DND-41 (cell line): ENCODE data around the gene ARID3A.

ENCODE experiments used
- EZH2 ChIP-seq: IDR thresholded peaks from 3 replicates; pipeline ENCODE4 v1.6.1; 2012; ENCODE audit warnings: borderline replicate concordance, low read depth, mild to moderate bottlenecking, moderate library complexity, low read length, inconsistent platforms; ENCODE audit not compliant: severe bottlenecking
- TF ChIP-seq, protein P1 (sequence below): IDR thresholded peaks from 2 replicates; pipeline ENCODE4 v1.5.1; 2012; ENCODE audit warnings: borderline replicate concordance, low read length, moderate library complexity, mild to moderate bottlenecking; ENCODE audit not compliant: poor library complexity, severe bottlenecking; ENCODE audit errors: extremely low read depth

DNA sequence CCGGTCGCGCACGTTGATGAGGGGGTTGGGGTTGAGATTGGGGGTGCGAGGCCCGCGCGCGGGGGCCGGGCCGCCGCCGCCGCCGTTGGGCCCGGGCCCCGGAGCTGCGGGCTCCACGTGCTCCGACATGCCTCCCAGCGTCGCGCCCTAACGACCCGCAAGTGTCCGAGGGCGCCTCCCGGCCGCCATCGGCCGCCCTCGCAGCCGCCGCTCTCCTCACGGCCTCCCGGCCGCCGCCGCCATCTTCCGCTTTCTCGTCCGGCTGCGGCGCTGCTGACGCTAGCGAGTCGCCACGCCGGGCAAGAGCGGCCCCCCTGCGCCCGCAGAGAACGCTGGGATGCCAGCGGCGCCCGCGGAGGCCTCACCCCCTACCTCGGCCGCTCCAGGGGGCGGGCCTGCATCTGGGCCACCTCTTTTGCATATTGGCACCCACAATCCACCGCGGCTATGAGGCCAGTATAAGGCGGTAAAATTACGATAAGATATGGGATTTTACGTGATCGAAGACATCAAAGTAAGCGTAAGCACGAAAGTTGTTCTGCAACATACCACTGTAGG lies 95.1 kb downstream of the ARID3A start, which contains the start of gene TMEM259:
- TF ChIP-seq, protein P1, sequence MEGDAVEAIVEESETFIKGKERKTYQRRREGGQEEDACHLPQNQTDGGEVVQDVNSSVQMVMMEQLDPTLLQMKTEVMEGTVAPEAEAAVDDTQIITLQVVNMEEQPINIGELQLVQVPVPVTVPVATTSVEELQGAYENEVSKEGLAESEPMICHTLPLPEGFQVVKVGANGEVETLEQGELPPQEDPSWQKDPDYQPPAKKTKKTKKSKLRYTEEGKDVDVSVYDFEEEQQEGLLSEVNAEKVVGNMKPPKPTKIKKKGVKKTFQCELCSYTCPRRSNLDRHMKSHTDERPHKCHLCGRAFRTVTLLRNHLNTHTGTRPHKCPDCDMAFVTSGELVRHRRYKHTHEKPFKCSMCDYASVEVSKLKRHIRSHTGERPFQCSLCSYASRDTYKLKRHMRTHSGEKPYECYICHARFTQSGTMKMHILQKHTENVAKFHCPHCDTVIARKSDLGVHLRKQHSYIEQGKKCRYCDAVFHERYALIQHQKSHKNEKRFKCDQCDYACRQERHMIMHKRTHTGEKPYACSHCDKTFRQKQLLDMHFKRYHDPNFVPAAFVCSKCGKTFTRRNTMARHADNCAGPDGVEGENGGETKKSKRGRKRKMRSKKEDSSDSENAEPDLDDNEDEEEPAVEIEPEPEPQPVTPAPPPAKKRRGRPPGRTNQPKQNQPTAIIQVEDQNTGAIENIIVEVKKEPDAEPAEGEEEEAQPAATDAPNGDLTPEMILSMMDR: no peak
- TF ChIP-seq EZH2: no peak
